Measurements from ENCODE around the gene IL2RA. TPM values are rescaled to one million over a fixed set of nuclear protein-coding genes. Genes with fewer than 3 reads are reported as not detected.

The IL2RA gene
- total RNA-seq, 4 donors from 2014 or later: 0.70 to 3.8 (median 3.0) TPM; not detected in 1

GRCh38 chr10:6019796-6020195 lies 42.4 kb downstream of the IL2RA start:
- 76% methylated on average over 11 of the region's 12 CpGs; no CpG with 5 or more reads in 1 of the 2 donors for WGBS, 2 donors
- DNase-seq: no peak
- H3K4me1 ChIP-seq: peaks cover 0 to 41% (median 7%) of the 10 kb centered on the region in 3 donors
- no peaks in the 10 kb centered on the region for H3K9me3 ChIP-seq
- H3K27ac ChIP-seq: peak overlapping the region in 1 of 4 donors; percentile 64
- H3K4me3 ChIP-seq: no peak overlapping the region
- no peaks in the 10 kb centered on the region for H3K36me3 ChIP-seq
- TF ChIP-seq, protein P1, sequence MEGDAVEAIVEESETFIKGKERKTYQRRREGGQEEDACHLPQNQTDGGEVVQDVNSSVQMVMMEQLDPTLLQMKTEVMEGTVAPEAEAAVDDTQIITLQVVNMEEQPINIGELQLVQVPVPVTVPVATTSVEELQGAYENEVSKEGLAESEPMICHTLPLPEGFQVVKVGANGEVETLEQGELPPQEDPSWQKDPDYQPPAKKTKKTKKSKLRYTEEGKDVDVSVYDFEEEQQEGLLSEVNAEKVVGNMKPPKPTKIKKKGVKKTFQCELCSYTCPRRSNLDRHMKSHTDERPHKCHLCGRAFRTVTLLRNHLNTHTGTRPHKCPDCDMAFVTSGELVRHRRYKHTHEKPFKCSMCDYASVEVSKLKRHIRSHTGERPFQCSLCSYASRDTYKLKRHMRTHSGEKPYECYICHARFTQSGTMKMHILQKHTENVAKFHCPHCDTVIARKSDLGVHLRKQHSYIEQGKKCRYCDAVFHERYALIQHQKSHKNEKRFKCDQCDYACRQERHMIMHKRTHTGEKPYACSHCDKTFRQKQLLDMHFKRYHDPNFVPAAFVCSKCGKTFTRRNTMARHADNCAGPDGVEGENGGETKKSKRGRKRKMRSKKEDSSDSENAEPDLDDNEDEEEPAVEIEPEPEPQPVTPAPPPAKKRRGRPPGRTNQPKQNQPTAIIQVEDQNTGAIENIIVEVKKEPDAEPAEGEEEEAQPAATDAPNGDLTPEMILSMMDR (IDR thresholded peaks at IDR 0.05): no peak
- no peak for TF ChIP-seq POLR2A (IDR thresholded peaks at IDR 0.05)
- peaks cover 0 to 5% (median 0%) of the 10 kb centered on the region in 4 donors for H3K27me3 ChIP-seq
- intact Hi-C loops (cut with DNase I): no loop called here

GRCh38 chr10:6019010-6019782 lies 43.0 kb downstream of the IL2RA start:
- peaks cover 0 to 43% (median 7%) of the 10 kb centered on the region in 3 donors for H3K4me1 ChIP-seq
- no peak overlapping the region for H3K4me3 ChIP-seq
- no peak for TF ChIP-seq POLR2A (IDR thresholded peaks at IDR 0.05)
- TF ChIP-seq, protein P1 (IDR thresholded peaks at IDR 0.05): no peak
- intact Hi-C loops (cut with DNase I): no loop called here
- H3K27me3 ChIP-seq: peaks cover 0 to 5% (median 0%) of the 10 kb centered on the region in 4 donors
- H3K27ac ChIP-seq: peak overlapping the region in 2 of 4 donors; percentile 64 to 66
- DNase-seq: no peak
- no peaks in the 10 kb centered on the region for H3K36me3 ChIP-seq
- 92 to 94% methylated on average over 6 of the region's 6 CpGs for WGBS, 2 donors
- no peaks in the 10 kb centered on the region for H3K9me3 ChIP-seq

DNA sequence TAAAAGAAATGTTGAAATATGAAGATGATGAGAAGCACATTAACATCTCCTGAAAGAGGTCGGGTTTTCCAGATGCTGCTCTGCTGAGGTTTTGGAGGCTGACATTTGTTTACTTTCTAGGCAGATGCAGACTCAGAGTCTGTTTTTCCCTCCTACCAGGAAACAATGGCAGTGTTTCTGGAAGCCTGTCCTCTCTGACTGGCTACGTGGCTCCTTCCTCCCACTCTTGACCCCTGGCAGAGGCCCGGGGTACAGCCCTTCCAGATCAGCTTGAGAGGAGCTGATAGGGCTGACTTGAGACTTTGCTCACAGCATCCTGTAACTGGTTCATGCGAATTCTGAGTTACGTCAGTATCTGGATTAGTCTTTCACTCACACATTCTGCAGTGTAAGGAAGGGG lies 43.7 kb downstream of the IL2RA start:
- TF ChIP-seq, protein P1 (IDR thresholded peaks at IDR 0.05): no peak
- TF ChIP-seq POLR2A (IDR thresholded peaks at IDR 0.05): no peak
- Histone ChIP-seq H3K27ac (peak overlapping the region; percentile 33 to 74 (median 50)), H3K36me3 (no peaks in the 10 kb centered on the region), H3K27me3 (peaks cover 0 to 5% (median 0%) of the 10 kb centered on the region in 4 donors), H3K4me3 (no peak overlapping the region), H3K4me1 (peaks cover 0 to 40% (median 7%) of the 10 kb centered on the region in 3 donors), H3K9me3 (no peaks in the 10 kb centered on the region)
- intact Hi-C loops (cut with DNase I): no loop called here
- no peak for DNase-seq
- 62 to 68% methylated on average over 4 to 5 of the region's 5 CpGs for WGBS, 2 donors

DNA sequence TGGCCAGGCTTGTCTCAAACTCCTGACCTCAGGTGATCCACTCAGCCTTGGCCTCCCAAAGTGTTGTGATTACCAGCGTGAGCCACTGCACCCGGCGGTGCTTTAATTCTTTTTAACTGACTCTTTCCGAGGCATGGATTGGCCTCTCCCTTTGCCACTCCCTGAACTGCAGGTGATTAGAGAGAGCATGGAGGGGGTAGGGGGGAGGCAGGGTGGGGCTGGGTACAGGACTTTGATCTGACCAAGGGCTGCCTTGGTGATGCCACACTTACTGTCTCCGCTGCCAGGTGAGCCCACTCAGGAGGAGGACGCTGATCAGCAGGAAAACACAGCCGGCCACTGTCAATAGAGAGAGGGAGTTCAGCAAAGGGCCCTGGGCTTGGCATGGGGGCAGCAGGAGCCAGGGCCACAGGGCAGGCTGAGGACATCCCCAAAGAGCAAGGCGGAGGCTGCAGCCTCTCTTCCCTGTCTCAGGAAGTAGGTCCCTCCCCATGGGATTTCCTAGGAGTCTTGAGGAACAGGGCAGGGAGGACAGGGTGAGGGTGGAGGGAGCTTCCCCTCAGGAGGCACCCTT lies 44.3 kb downstream of the IL2RA start:
- H3K36me3 ChIP-seq: no peaks in the 10 kb centered on the region
- H3K9me3 ChIP-seq: no peaks in the 10 kb centered on the region
- H3K27me3 ChIP-seq: peaks cover 0 to 5% (median 0%) of the 10 kb centered on the region in 4 donors
- WGBS, 2 donors: 96% methylated on average over 5 of the region's 8 CpGs; no CpG with 5 or more reads in 1 of the 2 donors
- peaks cover 0 to 35% (median 7%) of the 10 kb centered on the region in 3 donors for H3K4me1 ChIP-seq
- TF ChIP-seq, protein P1 (IDR thresholded peaks at IDR 0.05): no peak
- no peak for TF ChIP-seq POLR2A (IDR thresholded peaks at IDR 0.05)
- H3K27ac ChIP-seq: peak overlapping the region; percentile 33 to 74 (median 50)
- intact Hi-C loops (cut with DNase I): no loop called here
- DNase-seq: no peak
- no peak overlapping the region for H3K4me3 ChIP-seq

DNA sequence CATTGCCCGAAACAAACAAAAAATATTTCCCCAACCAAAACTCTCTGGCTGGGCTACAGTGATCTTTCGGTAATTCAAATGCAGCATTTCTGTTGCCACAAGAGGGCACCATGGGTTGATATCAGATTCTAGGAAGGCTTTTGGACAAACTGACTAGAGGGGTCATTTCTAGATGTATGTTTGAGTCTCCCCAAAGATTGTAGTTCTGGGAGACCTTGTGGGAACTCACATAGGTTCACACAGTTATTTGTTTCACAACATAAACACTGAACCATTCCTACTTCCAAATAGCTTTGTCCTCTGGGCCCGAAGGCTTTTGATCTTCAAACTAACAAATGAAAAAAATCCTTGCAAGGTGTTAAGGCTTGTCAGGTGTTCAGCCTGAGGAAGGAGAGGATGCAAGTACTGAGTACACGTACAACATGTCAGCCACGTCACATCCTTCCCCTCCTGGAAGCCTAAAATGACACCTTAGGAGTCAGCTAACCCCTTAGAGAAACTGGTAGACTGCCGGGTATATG lies 47.9 kb downstream of the IL2RA start:
- 26 to 32% methylated on average over 5 to 6 of the region's 6 CpGs for WGBS, 2 donors
- no peak for TF ChIP-seq POLR2A (IDR thresholded peaks at IDR 0.05)
- TF ChIP-seq, protein P1 (IDR thresholded peaks at IDR 0.05): peak; percentile 52 to 75 (median 68)
- H3K4me3 ChIP-seq: no peak overlapping the region
- peaks cover 0 to 24% (median 3%) of the 10 kb centered on the region in 3 donors for H3K4me1 ChIP-seq
- H3K27ac ChIP-seq: peak overlapping the region in 1 of 4 donors; percentile 31
- intact Hi-C loops (cut with DNase I): no loop called here
- no peaks in the 10 kb centered on the region for H3K36me3 ChIP-seq
- no peaks in the 10 kb centered on the region for H3K27me3 ChIP-seq
- H3K9me3 ChIP-seq: no peaks in the 10 kb centered on the region
- no peak for DNase-seq
